HepG2 (cell line): ENCODE results near the gene CYP2A13. TPM values are rescaled to one million over a fixed set of nuclear protein-coding genes. Genes with fewer than 3 reads are reported as not detected.

Experiments used
- ATAC-seq: fragments of 200-7000 bp; cut with Tn5 transposase; 3 replicates; pipeline ENCODE4 v1.9.1; 2020; ENCODE audit warnings: mild to moderate bottlenecking, moderate library complexity
- BruUV-seq: library from RNA; stranded (reverse); fragments of 400-500 nt; replicated peaks from 2 replicates; lab custom pipeline; 2021; lab: Mats Ljungman, UMichigan
- CTCF ChIA-PET: fragments of 300-600 bp; formaldehyde crosslinking; extraction: SDS; loops from one replicate; lab custom pipeline; 2021; ENCODE audit warnings: low total read pairs, inconsistent platforms, low intra/inter-chr PET ratio; lab: Yijun Ruan, JAX
- POLR2A ChIA-PET: fragments of 350-600 bp; sonication (Branson Sonifier 250); formaldehyde crosslinking; loops from one replicate; lab custom pipeline; 2020; ENCODE audit warnings: antibody characterized with exemption, inconsistent platforms; lab: Yijun Ruan, JAX
- DNase-seq: peaks from one replicate; pipeline ENCODE4 v3.0.0-alpha.2; 2015; ENCODE audit warnings: low spot score
- FAIRE-seq: peaks from 3 replicates; lab custom pipeline; 2011; peaks lifted over from hg19 to GRCh38; lab: Jason Lieb, UNC
- H2AFZ ChIP-seq: one replicate; pipeline ENCODE4 v1.6.1; 2011; ENCODE audit warnings: low read length, inconsistent platforms
- H3K27ac ChIP-seq: fragments of 300-600 bp; 3 replicates; pipeline ENCODE4 v1.8.0; 2011; ENCODE audit warnings: mixed run types, mild to moderate bottlenecking, mixed read lengths, low read length, inconsistent platforms; ENCODE audit not compliant: insufficient read depth; ENCODE audit errors: extremely low read length
- H3K27me3 ChIP-seq, 2 experiments: fragments of 200-600 bp in 1 of 2; 2 replicates in 1 of 2; 3 replicates in 1 of 2; pipeline versions ENCODE4 v1.6.0 to v1.8.0; 2011; ENCODE audit warnings: low read length in 2 of 2, mild to moderate bottlenecking in 2 of 2, moderate library complexity in 2 of 2, inconsistent platforms in 1 of 2; ENCODE audit not compliant: insufficient read depth in 2 of 2, control insufficient read depth in 1 of 2
- H3K36me3 ChIP-seq, 2 experiments: fragments of 200-600 bp in 1 of 2; replicated peaks in 1 of 2; 2 replicates in 1 of 2; 3 replicates in 1 of 2; pipeline versions ENCODE4 v1.5.1 to v1.8.0; 2011; ENCODE audit warnings: low read length in 2 of 2, inconsistent platforms in 1 of 2; ENCODE audit not compliant: insufficient read depth in 2 of 2, control insufficient read depth in 1 of 2
- H3K4me1 ChIP-seq: 2 replicates; pipeline ENCODE4 v1.5.1; 2012; ENCODE audit warnings: low read length, inconsistent platforms; ENCODE audit not compliant: insufficient read depth
- H3K4me2 ChIP-seq: 2 replicates; pipeline ENCODE4 v1.6.0; 2011; ENCODE audit warnings: low read depth, low read length, inconsistent platforms
- H3K4me3 ChIP-seq, 3 experiments: fragments of 200-600 bp in 1 of 3; sonication (generic), shearing (Covaris generic) in 1 of 3; replicated peaks in 1 of 3; 2 replicates each; pipeline ENCODE4 v1.5.1; 2011 to 2016; ENCODE audit warnings: low read length in 3 of 3, inconsistent platforms in 2 of 3, low read depth in 2 of 3, mild to moderate bottlenecking in 2 of 3, control low read depth in 1 of 3, mixed read lengths in 1 of 3; ENCODE audit not compliant: insufficient read depth in 1 of 3
- H3K79me2 ChIP-seq: one replicate; pipeline ENCODE4 v1.6.1; 2011; ENCODE audit warnings: low read length, inconsistent platforms; ENCODE audit not compliant: insufficient read depth
- H3K9ac ChIP-seq: 2 replicates; pipeline ENCODE4 v1.6.0; 2011; ENCODE audit warnings: mild to moderate bottlenecking, low read depth, low read length, inconsistent platforms; ENCODE audit not compliant: insufficient read depth
- H3K9me3 ChIP-seq: 2 replicates; pipeline ENCODE4 v1.5.1; 2012; ENCODE audit warnings: mild to moderate bottlenecking, low read length
- H4K20me1 ChIP-seq: 2 replicates; pipeline ENCODE4 v1.6.0; 2011; ENCODE audit warnings: inconsistent platforms, mild to moderate bottlenecking, low read length, moderate library complexity; ENCODE audit not compliant: insufficient read depth
- BRCA1 ChIP-seq: sonication (generic); formaldehyde crosslinking; IDR thresholded peaks from 2 replicates; pipeline ENCODE4 v1.4.0; 2020; ENCODE audit warnings: missing genetic modification reagents
- ELF1 ChIP-seq: sonication (generic); formaldehyde crosslinking; IDR thresholded peaks from 2 replicates; pipeline ENCODE4 v1.4.0; 2020; ENCODE audit warnings: missing genetic modification reagents
- ELK4 ChIP-seq: sonication (generic); formaldehyde crosslinking; IDR thresholded peaks from 2 replicates; pipeline ENCODE4 v1.9.0; 2021; ENCODE audit warnings: missing genetic modification reagents, borderline replicate concordance
- FOXC1 ChIP-seq: sonication (generic); formaldehyde crosslinking; IDR thresholded peaks from 2 replicates; pipeline ENCODE4 v1.8.0; 2022; ENCODE audit warnings: mild to moderate bottlenecking, missing genetic modification reagents, borderline replicate concordance
- HOXA3 ChIP-seq: sonication (generic); formaldehyde crosslinking; IDR thresholded peaks from 2 replicates; pipeline ENCODE4 v1.5.0; 2020; ENCODE audit warnings: missing genetic modification reagents
- KLF15 ChIP-seq: sonication (generic); formaldehyde crosslinking; IDR thresholded peaks from 2 replicates; pipeline ENCODE4 v1.8.1; 2023; ENCODE audit warnings: borderline replicate concordance, mild to moderate bottlenecking, inconsistent platforms, missing genetic modification reagents, mixed read lengths
- MEIS2 ChIP-seq: sonication (generic); formaldehyde crosslinking; IDR thresholded peaks from 2 replicates; pipeline ENCODE4 v1.9.0; 2021; ENCODE audit warnings: mild to moderate bottlenecking, missing genetic modification reagents
- PHF20 ChIP-seq: sonication (generic); formaldehyde crosslinking; IDR thresholded peaks from 2 replicates; pipeline ENCODE4 v1.5.0; 2020; ENCODE audit warnings: mild to moderate bottlenecking, missing genetic modification reagents
- PLRG1 ChIP-seq: fragments of 450-650 bp; conservative IDR thresholded peaks from 2 replicates; pipeline ENCODE4 v1.6.1; 2016
- PRPF4 ChIP-seq: fragments of 200-400 bp; formaldehyde crosslinking; IDR thresholded peaks from 2 replicates; pipeline ENCODE4 v1.6.1; 2016; ENCODE audit warnings: low read length, low read depth; ENCODE audit not compliant: poor library complexity, severe bottlenecking
- RARG ChIP-seq: sonication (generic); formaldehyde crosslinking; IDR thresholded peaks from 2 replicates; pipeline ENCODE4 v1.4.0; 2020; ENCODE audit warnings: low read depth, mild to moderate bottlenecking, missing genetic modification reagents
- RFX1 ChIP-seq: fragments of 450-650 bp; IDR thresholded peaks from 2 replicates; pipeline ENCODE4 v1.6.1; 2017
- RFXANK ChIP-seq: IDR thresholded peaks from 2 replicates; pipeline ENCODE4 v1.6.1; 2016
- TBX2 ChIP-seq: sonication (generic); formaldehyde crosslinking; IDR thresholded peaks from 2 replicates; pipeline ENCODE4 v1.5.0; 2020; ENCODE audit warnings: missing genetic modification reagents, mild to moderate bottlenecking, borderline replicate concordance
- YY1 ChIP-seq: IDR thresholded peaks from 2 replicates; pipeline ENCODE4 v1.6.1; 2011; ENCODE audit warnings: low read length, low read depth, moderate library complexity, mild to moderate bottlenecking; ENCODE audit not compliant: insufficient read depth, insufficient replicate concordance
- ZFP36 ChIP-seq: fragments of 150-350 bp; IDR thresholded peaks from 2 replicates; pipeline ENCODE4 v1.6.1; 2018; ENCODE audit warnings: borderline replicate concordance, low read length, low read depth; ENCODE audit not compliant: partially characterized antibody
- ZNF230 ChIP-seq: sonication (generic); formaldehyde crosslinking; IDR thresholded peaks from 2 replicates; pipeline ENCODE4 v1.4.0; 2020; ENCODE audit warnings: mild to moderate bottlenecking, missing genetic modification reagents
- ZNF576 ChIP-seq: sonication (generic); formaldehyde crosslinking; IDR thresholded peaks from 2 replicates; pipeline ENCODE4 v1.4.0; 2020; ENCODE audit warnings: mild to moderate bottlenecking, missing genetic modification reagents
- ZNF841 ChIP-seq: sonication (generic); formaldehyde crosslinking; IDR thresholded peaks from 2 replicates; pipeline ENCODE4 v1.8.1; 2023; ENCODE audit warnings: missing genetic modification reagents, borderline replicate concordance
- WGBS: methylation state at CpG from one replicate; pipeline ENCODE4 v1.1.6; 2017; ENCODE audit warnings: low lambda C conversion rate; 5-methylcytosine and 5-hydroxymethylcytosine counted together
- in situ Hi-C: cut with HindIII; loops from 2 replicates; pipeline ENCODE4 v1.10.0; 2017; ENCODE audit warnings: low pct_unique_long_range_greater_than_20kb; ENCODE audit not compliant: extremely low pct_ligation_motif_present
- intact Hi-C: fragments of 100-400 bp; cut with micrococcal nuclease; formaldehyde crosslinking; loops from one replicate; pipeline ENCODE4 v1.10.0; 2022; ENCODE audit not compliant: unreplicated experiment
- polyA plus RNA-seq, 8 experiments: library from polyadenylated mRNA; depleted of rRNA in 3 of 8; stranded (reverse) in 7 of 8; unstranded in 1 of 8; fragments of >200 nt; fragmentation: Illumina TruSeq in 4 of 8; extraction: Trizol in 4 of 8; gene quantifications; 2 replicates each; pipeline versions ENCODE4 v1.2.1 to v1.2.3, GENCODE V29; 2011 to 2016; ENCODE audit warnings: low read depth in 4 of 8, missing spikeins in 1 of 8, mixed read lengths in 1 of 8; ENCODE audit not compliant: insufficient read depth in 1 of 8
- total RNA-seq, 5 experiments: library from RNA; depleted of rRNA; stranded (reverse); fragments of >200 nt; fragmentation: Illumina TruSeq; extraction: Trizol; gene quantifications; 2 replicates each; pipeline ENCODE4 v1.2.3, GENCODE V29; 2016; ENCODE audit warnings: low read depth in 1 of 5

Gene CYP2A13
- total and polyA plus RNA-seq, 2 of the 13 experiments (the other 11 are each of a cell fraction or from before 2014, with no cell fraction given): not detected

- 23% methylated on average over 6 of the region's 7 CpGs for WGBS
- no peak within 1 kb of the TSS for H3K4me3 ChIP-seq
- DNase-seq (no peak), ATAC-seq (no peak), FAIRE-seq (no peak)
- H3K36me3 ChIP-seq: no peaks in the 10 kb centered on the region
- intact Hi-C loops (no loop called here), in situ Hi-C loops (no loop called here)
- CTCF ChIA-PET: no interaction called here
- no peak within 1 kb of the TSS for H3K4me2 ChIP-seq
- H3K9me3 ChIP-seq: no peaks in the 10 kb centered on the region
- H3K79me2 ChIP-seq: no peaks in the 10 kb centered on the region
- H3K27me3 ChIP-seq: peaks cover 0 to 13% of the 10 kb centered on the region in 2 experiments; a peak in 2 of 5 replicates
- BruUV-seq: no TSS peak
- H2AFZ ChIP-seq: no peak within 1 kb of the TSS
- H3K9ac ChIP-seq: no peak within 1 kb of the TSS
- POLR2A ChIA-PET: no interaction called here
- no peak within 1 kb of the TSS for H3K27ac ChIP-seq
- no peaks in the 10 kb centered on the region for H3K4me1 ChIP-seq
- H4K20me1 ChIP-seq: no peaks in the 10 kb centered on the region
- TF ChIP-seq KLF15 (CRISPR knock-in tag) (no peak), ELK4 (CRISPR knock-in tag) (no peak), TBX2 (CRISPR knock-in tag) (no peak), YY1 (no peak), RARG (no peak), FOXC1 (no peak)
These were observed 25.9 kb downstream of the CYP2A13 start, which contains the start of gene CYP2F1 for GRCh38 chr19:41114132-41114531. Gene CYP2F1, plus strand, starts transcription at chr19:41114432. Its CDS starts 1,757 bp downstream, at chr19:41116189.

- CTCF ChIA-PET: no interaction called here
- H3K4me3 ChIP-seq: no peak overlapping the region
- no peak for FAIRE-seq
- H3K27ac ChIP-seq: no peak overlapping the region
- in situ Hi-C loops: no loop called here
- H3K27me3 ChIP-seq: peaks cover 0 to 12% of the 10 kb centered on the region in 2 experiments; a peak in 3 of 5 replicates
- H2AFZ ChIP-seq: no peak overlapping the region
- no peaks in the 10 kb centered on the region for H3K9me3 ChIP-seq
- no peak for DNase-seq
- H4K20me1 ChIP-seq: no peaks in the 10 kb centered on the region
- no peak for ATAC-seq
- no peak overlapping the region for H3K4me2 ChIP-seq
- WGBS: 45% methylated on average over 6 of the region's 8 CpGs
- POLR2A ChIA-PET: no interaction called here
- H3K36me3 ChIP-seq: no peaks in the 10 kb centered on the region
- no peak overlapping the region for H3K9ac ChIP-seq
- intact Hi-C loops: no loop called here
- H3K79me2 ChIP-seq: no peaks in the 10 kb centered on the region
- BruUV-seq: no TSS peak
- no peaks in the 10 kb centered on the region for H3K4me1 ChIP-seq
- TF ChIP-seq ZFP36: no peak
- no peak for TF ChIP-seq PLRG1
- TF ChIP-seq RFXANK (CRISPR knock-in tag): no peak
- no peak for TF ChIP-seq HOXA3
- TF ChIP-seq RFX1: no peak
- no peak for TF ChIP-seq ZNF576
- TF ChIP-seq ZNF841 (CRISPR knock-in tag): no peak
- TF ChIP-seq BRCA1: no peak
- TF ChIP-seq ELF1 (CRISPR knock-in tag): no peak
- TF ChIP-seq MEIS2 (CRISPR knock-in tag): no peak
- no peak for TF ChIP-seq PRPF4
- TF ChIP-seq PHF20 (CRISPR knock-in tag): no peak
- TF ChIP-seq ZNF230: no peak
These were observed 28.0 kb downstream of the CYP2A13 start for GRCh38 chr19:41116261-41116660.
